HCT116 (cell line): ENCODE measurements around the gene FHIT. TPM values are rescaled to one million over a fixed set of nuclear protein-coding genes. Genes with fewer than 3 reads are reported as not detected.

Source experiments
- ATAC-seq: fragments of 200-7000 bp; cut with Tn5 transposase; 2 replicates; pipeline ENCODE4 v1.9.1; 2020; ENCODE audit warnings: mild to moderate bottlenecking, moderate library complexity
- BruUV-seq: library from RNA; stranded (reverse); fragments of 400-500 nt; replicated peaks from 2 replicates; lab custom pipeline; 2021; lab: Mats Ljungman, UMichigan
- CTCF ChIA-PET: fragments of 300-600 bp; sonication (Branson Sonifier 250); formaldehyde crosslinking; loops from one replicate; lab custom pipeline; 2021; ENCODE audit warnings: antibody characterized with exemption; lab: Charles Lee
- POLR2A ChIA-PET: fragments of 300-600, 350-600 bp; sonication (Branson Sonifier 250); formaldehyde crosslinking; loops from one replicate; lab custom pipeline; 2021; ENCODE audit warnings: antibody characterized with exemption; lab: Charles Lee
- RAD21 ChIA-PET, 2 experiments: fragments of 300-600 bp; sonication (Branson Sonifier 250); formaldehyde crosslinking; loops; one replicate each; lab custom pipeline; 2023; ENCODE audit warnings: low total read pairs in 2 of 2; ENCODE audit not compliant: uncharacterized antibody in 2 of 2, unreplicated experiment in 2 of 2, low non-redundant PET in 1 of 2; lab: Charles Lee
- DNase-seq: peaks from one replicate; pipeline ENCODE4 v3.0.0-alpha.2; 2010; ENCODE audit warnings: low read depth, low spot score
- H2AFZ ChIP-seq: fragments of 200-600 bp; shearing (Covaris generic), sonication (generic); 2 replicates; pipeline ENCODE4 v1.6.1; 2017; ENCODE audit warnings: low read depth, mixed run types, mixed read lengths, antibody characterized with exemption, low read length; ENCODE audit not compliant: poor library complexity, severe bottlenecking
- H3K27ac ChIP-seq: 2 replicates; pipeline ENCODE4 v1.5.1; 2012; ENCODE audit warnings: low read depth, low read length
- H3K27me3 ChIP-seq: fragments of 200-600 bp; sonication (generic); 2 replicates; pipeline ENCODE4 v1.6.1; 2016; ENCODE audit warnings: mixed run types, low read length, mixed read lengths; ENCODE audit not compliant: insufficient read depth
- H3K36me3 ChIP-seq, 2 experiments: fragments of 200-500 bp in 1 of 2; fragments of 200-600 bp in 1 of 2; sonication (Bioruptor generic) in 1 of 2; sonication (generic) in 1 of 2; 2 replicates each; pipeline versions ENCODE4 v1.5.1 to v1.6.1; 2014 to 2016; ENCODE audit warnings: low read length in 2 of 2, inconsistent platforms in 1 of 2, mixed read lengths in 1 of 2, mixed run types in 1 of 2; ENCODE audit not compliant: insufficient read depth in 2 of 2, control insufficient read depth in 1 of 2
- H3K4me1 ChIP-seq, 2 experiments: fragments of 200-600 bp in 1 of 2; sonication (generic) in 1 of 2; 2 replicates each; pipeline versions ENCODE4 v1.5.1 to v1.6.1; 2012 to 2017; ENCODE audit warnings: low read length in 2 of 2, inconsistent platforms in 1 of 2, mild to moderate bottlenecking in 1 of 2, mixed read lengths in 1 of 2, mixed run types in 1 of 2, moderate library complexity in 1 of 2; ENCODE audit not compliant: insufficient read depth in 2 of 2, control insufficient read depth in 1 of 2
- H3K4me2 ChIP-seq: fragments of 200-600 bp; sonication (generic); 2 replicates; pipeline ENCODE4 v1.6.1; 2017; ENCODE audit warnings: mixed run types, low read length, mixed read lengths
- H3K4me3 ChIP-seq, 2 experiments: fragments of 200-600 bp in 1 of 2; sonication (generic) in 1 of 2; replicated peaks in 1 of 2; 2 replicates each; pipeline ENCODE4 v1.5.1; 2011 to 2016; ENCODE audit warnings: low read length in 2 of 2, control low read depth in 1 of 2, low read depth in 1 of 2, mild to moderate bottlenecking in 1 of 2, mixed read lengths in 1 of 2, mixed run types in 1 of 2
- H3K79me2 ChIP-seq: fragments of 200-600 bp; sonication (generic); 2 replicates; pipeline ENCODE4 v1.6.1; 2017; ENCODE audit warnings: mild to moderate bottlenecking, mixed run types, low read length, moderate library complexity, mixed read lengths; ENCODE audit not compliant: insufficient read depth
- H3K9ac ChIP-seq: fragments of 200-600 bp; sonication (generic); 2 replicates; pipeline ENCODE4 v1.6.1; 2016; ENCODE audit warnings: low read length, mixed read lengths
- H3K9me2 ChIP-seq: fragments of 200-600 bp; sonication (generic), shearing (Covaris generic); 2 replicates; pipeline ENCODE4 v1.6.1; 2017; ENCODE audit warnings: mixed run types, mild to moderate bottlenecking, moderate library complexity; ENCODE audit not compliant: insufficient read depth
- H3K9me3 ChIP-seq, 2 experiments: fragments of 200-500 bp in 1 of 2; fragments of 200-600 bp in 1 of 2; sonication (Bioruptor generic) in 1 of 2; sonication (generic) in 1 of 2; 2 replicates each; pipeline ENCODE4 v1.6.1; 2014 to 2017; ENCODE audit warnings: low read length in 2 of 2, mixed read lengths in 2 of 2, inconsistent platforms in 1 of 2, low read depth in 1 of 2, mild to moderate bottlenecking in 1 of 2, mixed run types in 1 of 2, moderate library complexity in 1 of 2; ENCODE audit not compliant: control insufficient read depth in 1 of 2, insufficient read depth in 1 of 2
- H4K20me1 ChIP-seq: fragments of 200-600 bp; sonication (generic), shearing (Covaris generic); 2 replicates; pipeline ENCODE4 v1.6.1; 2017; ENCODE audit warnings: mixed run types, mild to moderate bottlenecking, moderate library complexity; ENCODE audit not compliant: insufficient read depth
- ATF3 ChIP-seq: IDR thresholded peaks from 2 replicates; pipeline ENCODE4 v1.6.1; 2012
- EGR1 ChIP-seq: IDR thresholded peaks from 2 replicates; pipeline ENCODE4 v1.6.1; 2012; ENCODE audit warnings: low read depth
- REST ChIP-seq: IDR thresholded peaks from 2 replicates; pipeline ENCODE4 v1.6.1; 2012; ENCODE audit warnings: low read depth
- SIN3A ChIP-seq: IDR thresholded peaks from 2 replicates; pipeline ENCODE4 v1.6.1; 2012; ENCODE audit warnings: low read depth
- SP1 ChIP-seq: IDR thresholded peaks from 2 replicates; pipeline ENCODE4 v1.6.1; 2012; ENCODE audit warnings: low read depth
- ZBTB33 ChIP-seq: IDR thresholded peaks from 2 replicates; pipeline ENCODE4 v1.6.1; 2011; ENCODE audit warnings: mild to moderate bottlenecking, low read length, moderate library complexity; ENCODE audit not compliant: insufficient replicate concordance; ENCODE audit errors: extremely low read depth
- ZFX ChIP-seq: fragments of 450-650 bp; IDR thresholded peaks from 2 replicates; pipeline ENCODE4 v1.6.1; 2017
- ZNF274 ChIP-seq: fragments of 200-500 bp; sonication (Bioruptor generic); IDR thresholded peaks from 2 replicates; pipeline ENCODE4 v1.6.1; 2014; ENCODE audit warnings: mild to moderate bottlenecking, low read depth, low read length, inconsistent platforms
- intact Hi-C: fragments of 100-400 bp; cut with micrococcal nuclease; formaldehyde crosslinking; loops from 2 replicates; pipeline ENCODE4 v1.10.0; 2022
- total RNA-seq: library from RNA; stranded (reverse); gene quantifications from one replicate; pipeline ENCODE4 v1.2.1, GENCODE V29; 2021; ENCODE audit not compliant: unreplicated experiment

Gene FHIT
- total RNA-seq, 1 experiment from 2014 or later, result 20.1 TPM

- Histone ChIP-seq H3K9me3 (no peaks in the 10 kb centered on the region), H3K9ac (no peak overlapping the region), H3K4me1 (no peaks in the 10 kb centered on the region), H3K4me3 (no peak overlapping the region), H3K36me3 (no peaks in the 10 kb centered on the region), H3K4me2 (no peak overlapping the region), H3K27me3 (no peaks in the 10 kb centered on the region), H2AFZ (no peak overlapping the region), H3K27ac (no peak overlapping the region), H4K20me1 (no peaks in the 10 kb centered on the region), H3K9me2 (no peaks in the 10 kb centered on the region), H3K79me2 (no peaks in the 10 kb centered on the region)
- intact Hi-C loops, result no loop called here
- no peak for DNase-seq
- ChIA-PET POLR2A (no interaction called here), RAD21 (no interaction called here), CTCF (no interaction called here)
- no peak for TF ChIP-seq SP1
- TF ChIP-seq REST, result no peak
- TF ChIP-seq SIN3A, result no peak
- no peak for TF ChIP-seq ZFX
- TF ChIP-seq ZNF274, result no peak
- TF ChIP-seq EGR1, result no peak
- no peak for TF ChIP-seq ZBTB33
- TF ChIP-seq ATF3, result no peak
- ATAC-seq, result no peak
- BruUV-seq, result no TSS peak
Measured at GRCh38 chr3:60912876-60913275, 338.4 kb downstream of the FHIT start.
